ENCODE measurements around the gene C1QTNF6. TPM values are rescaled to one million over a fixed set of nuclear protein-coding genes. Genes with fewer than 3 reads are reported as not detected.

Gene C1QTNF6
- total RNA-seq, 1 donor, result 11.9 TPM

DNA sequence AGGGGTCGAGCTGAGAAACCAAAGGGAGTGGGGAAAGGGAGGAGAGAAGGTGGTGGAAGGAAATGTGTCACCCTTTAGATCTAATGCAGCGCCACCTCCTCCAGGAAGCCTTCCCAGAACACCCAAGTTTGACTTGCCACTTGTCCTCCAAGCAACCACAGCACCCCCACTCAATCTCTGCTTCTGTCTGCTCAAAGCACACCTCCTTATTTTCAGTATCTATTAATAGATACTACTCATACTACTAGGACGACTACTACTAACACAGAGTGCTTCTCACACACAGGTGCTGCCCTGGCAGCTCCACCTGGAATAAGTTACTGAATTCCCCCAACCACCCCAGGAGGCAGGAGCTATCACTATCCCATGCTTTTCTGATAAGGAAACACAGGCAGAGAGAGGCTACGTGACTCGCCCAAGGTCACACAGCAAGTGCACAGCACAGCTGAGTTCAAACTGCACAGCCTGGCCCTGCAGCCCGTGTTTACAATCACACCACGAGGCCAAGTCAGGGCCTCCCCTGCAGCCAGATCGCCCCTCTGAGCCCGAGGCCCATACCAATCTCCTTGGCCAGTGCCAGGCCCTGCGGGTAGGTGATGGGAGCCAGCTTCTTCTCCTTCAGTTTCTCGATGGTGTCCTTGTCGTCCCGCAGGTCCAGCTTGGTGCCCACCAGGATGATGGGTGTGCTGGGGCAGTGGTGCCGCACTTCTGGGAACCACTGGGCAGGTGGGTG is 42.8 kb upstream of the C1QTNF6 start:
- Histone ChIP-seq H3K27ac (ENCODE audit: low read depth, low read length) (no peak overlapping the region), H3K9me3 (ENCODE audit: low read depth, low read length) (no peaks in the 10 kb centered on the region), H2AFZ (ENCODE audit: low read length) (no peak overlapping the region), H3K27me3 (ENCODE audit: insufficient read depth, low read length) (no peaks in the 10 kb centered on the region), H3K79me2 (ENCODE audit: insufficient read depth, low read length) (peaks cover 3% of the 10 kb centered on the region), H3K4me3 (ENCODE audit: insufficient read depth, low read length) (no peak overlapping the region), H3K4me1 (ENCODE audit: insufficient read depth, low read length) (peaks cover 29% of the 10 kb centered on the region), H3K4me2 (ENCODE audit: insufficient read depth, low read length) (no peak overlapping the region), H4K20me1 (ENCODE audit: insufficient read depth, low read length) (peaks cover 18% of the 10 kb centered on the region), H3K36me3 (ENCODE audit: insufficient read depth, low read length) (peaks cover 9% of the 10 kb centered on the region)
- TF ChIP-seq, protein P1, sequence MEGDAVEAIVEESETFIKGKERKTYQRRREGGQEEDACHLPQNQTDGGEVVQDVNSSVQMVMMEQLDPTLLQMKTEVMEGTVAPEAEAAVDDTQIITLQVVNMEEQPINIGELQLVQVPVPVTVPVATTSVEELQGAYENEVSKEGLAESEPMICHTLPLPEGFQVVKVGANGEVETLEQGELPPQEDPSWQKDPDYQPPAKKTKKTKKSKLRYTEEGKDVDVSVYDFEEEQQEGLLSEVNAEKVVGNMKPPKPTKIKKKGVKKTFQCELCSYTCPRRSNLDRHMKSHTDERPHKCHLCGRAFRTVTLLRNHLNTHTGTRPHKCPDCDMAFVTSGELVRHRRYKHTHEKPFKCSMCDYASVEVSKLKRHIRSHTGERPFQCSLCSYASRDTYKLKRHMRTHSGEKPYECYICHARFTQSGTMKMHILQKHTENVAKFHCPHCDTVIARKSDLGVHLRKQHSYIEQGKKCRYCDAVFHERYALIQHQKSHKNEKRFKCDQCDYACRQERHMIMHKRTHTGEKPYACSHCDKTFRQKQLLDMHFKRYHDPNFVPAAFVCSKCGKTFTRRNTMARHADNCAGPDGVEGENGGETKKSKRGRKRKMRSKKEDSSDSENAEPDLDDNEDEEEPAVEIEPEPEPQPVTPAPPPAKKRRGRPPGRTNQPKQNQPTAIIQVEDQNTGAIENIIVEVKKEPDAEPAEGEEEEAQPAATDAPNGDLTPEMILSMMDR (IDR thresholded peaks at IDR 0.05; ENCODE audit: extremely low read depth, low read depth, low read length), result no peak
- DNase-seq (ENCODE audit: insufficient read length, low spot score, missing footprints), result peak; percentile 74

GRCh38 chr22:37229805-37230672 is 42.0 kb upstream of the C1QTNF6 start:
- TF ChIP-seq, protein P1 (IDR thresholded peaks at IDR 0.05; ENCODE audit: extremely low read depth, low read depth, low read length), result no peak
- peak overlapping the region; percentile 0 for H3K4me2 ChIP-seq (ENCODE audit: insufficient read depth, low read length)
- no peaks in the 10 kb centered on the region for H3K27me3 ChIP-seq (ENCODE audit: insufficient read depth, low read length)
- peak; percentile 89 for DNase-seq (ENCODE audit: insufficient read length, low spot score, missing footprints)
- no peak overlapping the region for H3K4me3 ChIP-seq (ENCODE audit: insufficient read depth, low read length)
- H2AFZ ChIP-seq (ENCODE audit: low read length), result no peak overlapping the region
- no peaks in the 10 kb centered on the region for H3K9me3 ChIP-seq (ENCODE audit: low read depth, low read length)
- H3K79me2 ChIP-seq (ENCODE audit: insufficient read depth, low read length), result no peaks in the 10 kb centered on the region
- peaks cover 15% of the 10 kb centered on the region for H3K36me3 ChIP-seq (ENCODE audit: insufficient read depth, low read length)
- H4K20me1 ChIP-seq (ENCODE audit: insufficient read depth, low read length), result peaks cover 12% of the 10 kb centered on the region
- H3K4me1 ChIP-seq (ENCODE audit: insufficient read depth, low read length), result peaks cover 29% of the 10 kb centered on the region
- H3K27ac ChIP-seq (ENCODE audit: low read depth, low read length), result peak overlapping the region; percentile 69

DNA sequence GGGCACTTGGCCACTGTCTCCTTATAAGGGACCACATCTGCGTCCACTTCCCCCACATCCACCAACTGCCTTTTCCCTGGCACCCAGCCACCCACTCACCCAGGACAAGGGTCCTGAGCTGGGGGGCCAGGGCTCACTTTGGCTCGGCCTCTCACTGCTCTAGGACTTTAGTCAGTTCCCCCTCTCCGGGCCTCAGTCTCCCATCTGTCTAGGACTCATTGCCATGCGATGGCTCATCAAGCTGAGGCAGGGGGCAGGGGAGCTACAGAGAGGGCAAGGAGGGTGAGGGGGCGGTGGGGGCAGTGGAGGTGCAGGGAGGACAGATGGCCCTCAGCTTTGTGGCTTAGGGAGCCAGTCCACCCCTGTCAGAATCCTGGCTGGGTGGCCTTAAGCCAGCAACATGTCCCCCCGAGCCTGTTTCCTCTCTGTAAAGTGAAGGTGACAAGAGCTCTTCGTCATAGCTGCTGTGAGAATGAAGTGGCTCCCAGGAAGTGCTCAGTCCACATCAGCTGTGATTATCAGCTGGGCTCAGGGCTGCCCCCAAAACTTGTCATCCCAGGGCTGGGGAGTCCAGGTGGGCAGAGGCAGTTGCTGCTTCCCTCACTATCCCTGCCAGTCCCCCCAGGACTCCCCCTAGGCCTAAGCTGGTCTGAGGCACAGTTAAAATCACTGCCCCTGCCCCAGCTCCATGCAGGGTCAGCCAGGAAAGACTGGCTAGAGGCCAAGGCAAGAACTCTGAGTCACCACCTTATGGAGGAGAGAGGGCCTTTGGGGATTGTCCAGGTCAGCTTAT is 41.2 kb upstream of the C1QTNF6 start:
- Histone ChIP-seq H3K4me2 (ENCODE audit: insufficient read depth, low read length) (peak overlapping the region; percentile 0), H3K27me3 (ENCODE audit: insufficient read depth, low read length) (no peaks in the 10 kb centered on the region), H3K27ac (ENCODE audit: low read depth, low read length) (peak overlapping the region; percentile 69), H4K20me1 (ENCODE audit: insufficient read depth, low read length) (peaks cover 9% of the 10 kb centered on the region), H2AFZ (ENCODE audit: low read length) (no peak overlapping the region), H3K36me3 (ENCODE audit: insufficient read depth, low read length) (peaks cover 15% of the 10 kb centered on the region), H3K9me3 (ENCODE audit: low read depth, low read length) (no peaks in the 10 kb centered on the region), H3K4me1 (ENCODE audit: insufficient read depth, low read length) (peaks cover 29% of the 10 kb centered on the region), H3K79me2 (ENCODE audit: insufficient read depth, low read length) (no peaks in the 10 kb centered on the region), H3K4me3 (ENCODE audit: insufficient read depth, low read length) (no peak overlapping the region)
- DNase-seq (ENCODE audit: insufficient read length, low spot score, missing footprints), result peak; percentile 96
- TF ChIP-seq, protein P1 (IDR thresholded peaks at IDR 0.05; ENCODE audit: extremely low read depth, low read depth, low read length), result no peak
